ENCODE measurements around the gene BIN2. TPM values are rescaled to one million over a fixed set of nuclear protein-coding genes. Genes with fewer than 3 reads are reported as not detected.
A peak's percentile ranks its signal among the peaks of the same experiment; 100 is the strongest.
"Not testable (repeated sequence)": the region's sequence is repeated elsewhere in the genome, so short reads cannot be mapped to it uniquely, and the experiment has no call there.

BIN2 gene
- total and polyA plus RNA-seq, 2 of the 4 experiments (the other 2 are of a cell fraction), result not detected

DNA sequence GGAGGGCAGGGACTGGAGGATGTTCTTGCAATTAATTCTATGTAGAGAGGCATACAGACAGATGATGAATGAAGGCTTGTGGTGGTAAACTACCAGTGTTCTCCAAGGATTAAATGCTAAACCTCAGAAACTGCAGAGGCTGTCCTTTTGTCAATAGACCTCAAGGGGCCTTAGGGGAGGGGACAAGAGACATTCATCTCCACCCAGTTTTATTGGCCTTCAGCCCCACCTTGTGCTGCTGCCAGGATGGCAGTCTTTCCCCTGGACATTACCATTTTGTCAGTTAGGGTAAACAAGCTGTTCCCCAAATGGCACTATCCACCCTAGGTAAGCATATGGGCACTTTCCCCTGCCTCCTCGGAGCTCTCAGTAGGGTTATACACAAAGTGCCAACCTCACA, 48.9 kb downstream of the BIN2 start:
- TF ChIP-seq POLR2A (IDR thresholded peaks at IDR 0.05; ENCODE audit: low read depth, low read length), result no peak
- no peak for TF ChIP-seq NFE2L2 (IDR thresholded peaks at IDR 0.05; ENCODE audit: low read depth, low read length)
- TF ChIP-seq SMC3 (IDR thresholded peaks at IDR 0.05; ENCODE audit: low read depth, low read length), result no peak
- no peak for TF ChIP-seq MAZ (IDR thresholded peaks at IDR 0.05; ENCODE audit: borderline replicate concordance, low read depth, low read length)
- no peak overlapping the region for H2BK5ac ChIP-seq (ENCODE audit: low read depth, low read length, poor library complexity, severe bottlenecking)
- no peaks in the 10 kb centered on the region for H4K20me1 ChIP-seq (ENCODE audit: insufficient read depth, low read length)
- no peak overlapping the region for H4K91ac ChIP-seq (ENCODE audit: insufficient read depth, low read depth, low read length)
- H3K4me1 ChIP-seq (ENCODE audit: control insufficient read depth, insufficient read depth, low read length), result peaks cover 2% of the 10 kb centered on the region; the same call in 1 of the 2 replicates
- no peak overlapping the region for H2BK120ac ChIP-seq (ENCODE audit: low read depth, low read length)
- dilution Hi-C loops (cut with HindIII; ENCODE audit: low sequenced_read_pairs, unreplicated experiment) (no loop called here), in situ Hi-C loops (cut with MboI; ENCODE audit: low sequenced_read_pairs) (no loop called here), intact Hi-C loops (cut with micrococcal nuclease) (no loop called here)
- H3K4me2 ChIP-seq (ENCODE audit: low read depth, low read length), result no peak overlapping the region
- DNase-seq (no peak), ATAC-seq (ENCODE audit: low read depth) (no peak)
- no peak overlapping the region for H3K23ac ChIP-seq (ENCODE audit: low read depth, low read length)
- no peak overlapping the region for H3K27ac ChIP-seq (ENCODE audit: insufficient read depth, low read length)
- no peak overlapping the region for H4K5ac ChIP-seq (ENCODE audit: low read depth, low read length)
- H2BK15ac ChIP-seq (ENCODE audit: low read depth, low read length), result no peak overlapping the region; the same call in 2 of the 3 replicates
- no peak overlapping the region for H3K4me3 ChIP-seq (ENCODE audit: insufficient read depth, low read depth, low read length)
- ChIA-PET CTCF (no interaction called here), POLR2A (ENCODE audit: unreplicated experiment) (no interaction called here)
- H3K36me3 ChIP-seq (ENCODE audit: control insufficient read depth, insufficient read depth, low read length), result no peaks in the 10 kb centered on the region
- H3K9me3 ChIP-seq (ENCODE audit: control insufficient read depth, insufficient read depth, low read length), result no peaks in the 10 kb centered on the region
- H3K27me3 ChIP-seq (ENCODE audit: control insufficient read depth, insufficient read depth, low read length), result no peaks in the 10 kb centered on the region
- no peak overlapping the region for H2AK5ac ChIP-seq (ENCODE audit: low read depth, low read length)
- H3K9ac ChIP-seq (ENCODE audit: low read depth, low read length), result no peak overlapping the region
- H3K14ac ChIP-seq (replicated peaks; ENCODE audit: low read depth, low read length), result no peak overlapping the region; the same call in 1 of the 2 replicates
- peaks cover 0 to 15% of the 10 kb centered on the region in 2 experiments; a peak in 2 of 4 replicates for H3K79me1 ChIP-seq (ENCODE audit: low read depth in 1 of 2, low read length in 2 of 2)
- no peak overlapping the region for H2AK9ac ChIP-seq (replicated peaks; ENCODE audit: low read depth, low read length, poor library complexity)
- H3K18ac ChIP-seq (ENCODE audit: low read depth, low read length), result no peak overlapping the region
- WGBS, 2 experiments (ENCODE audit: extremely low coverage in 2 of 2, insufficient read length in 1 of 2), result no CpG with 5 or more reads among the region's 1 CpG
- no TSS peak for BruUV-seq (replicated peaks)
- no peak overlapping the region for H2AFZ ChIP-seq (replicated peaks; ENCODE audit: low read length, poor library complexity)
- no peak overlapping the region for H2BK20ac ChIP-seq (ENCODE audit: low read depth, low read length)
- no peaks in the 10 kb centered on the region; the same call in 1 of the 2 replicates for H3K9me1 ChIP-seq (ENCODE audit: insufficient read depth, low read length)
- H3K56ac ChIP-seq (ENCODE audit: extremely low read depth, insufficient read depth, low read length), result no peak overlapping the region
- no peak overlapping the region for H3K4ac ChIP-seq (ENCODE audit: low read depth, low read length)
- H4K8ac ChIP-seq (ENCODE audit: low read depth in 2 of 2, low read length in 2 of 2), result no peak overlapping the region

DNA sequence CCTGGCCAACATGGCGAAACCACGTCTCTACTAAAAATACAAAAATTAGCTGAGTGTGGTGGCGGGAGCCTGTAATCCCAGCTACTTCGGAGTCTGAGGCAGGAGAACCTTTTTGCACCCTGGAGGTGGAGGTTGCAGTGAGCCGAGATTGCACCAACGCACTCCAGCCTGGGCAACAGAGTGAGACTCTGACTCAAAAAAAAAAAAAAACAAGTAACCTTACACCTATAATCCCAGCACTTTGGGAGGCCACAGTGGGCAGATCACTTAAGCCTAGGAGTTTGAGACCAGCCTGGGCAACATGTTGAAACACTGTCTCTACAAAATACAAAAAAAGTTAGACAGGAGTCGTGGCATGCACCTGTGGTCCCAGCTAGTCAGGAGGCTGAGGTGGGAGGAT, 51.2 kb downstream of the BIN2 start:
- H3K9me1 ChIP-seq (ENCODE audit: insufficient read depth, low read length); H2AK9ac ChIP-seq (replicated peaks; ENCODE audit: low read depth, low read length, poor library complexity); H3K18ac ChIP-seq (ENCODE audit: low read depth, low read length); H3K4me3 ChIP-seq (ENCODE audit: insufficient read depth, low read depth, low read length); H3K4me2 ChIP-seq (ENCODE audit: low read depth, low read length); H2AFZ ChIP-seq (replicated peaks; ENCODE audit: low read length, poor library complexity); H3K9me3 ChIP-seq (ENCODE audit: control insufficient read depth, insufficient read depth, low read length); H3K23ac ChIP-seq (ENCODE audit: low read depth, low read length); DNase-seq; POLR2A ChIA-PET (ENCODE audit: unreplicated experiment); H3K36me3 ChIP-seq (ENCODE audit: control insufficient read depth, insufficient read depth, low read length); H2BK5ac ChIP-seq (ENCODE audit: low read depth, low read length, poor library complexity, severe bottlenecking); H4K91ac ChIP-seq (ENCODE audit: insufficient read depth, low read depth, low read length); H3K56ac ChIP-seq (ENCODE audit: extremely low read depth, insufficient read depth, low read length); BruUV-seq (replicated peaks); intact Hi-C loops (cut with micrococcal nuclease); H4K20me1 ChIP-seq (ENCODE audit: insufficient read depth, low read length); H3K14ac ChIP-seq (replicated peaks; ENCODE audit: low read depth, low read length); H3K4me1 ChIP-seq (ENCODE audit: control insufficient read depth, insufficient read depth, low read length); CTCF ChIA-PET; H2BK120ac ChIP-seq (ENCODE audit: low read depth, low read length); H3K9ac ChIP-seq (ENCODE audit: low read depth, low read length); H3K27me3 ChIP-seq (ENCODE audit: control insufficient read depth, insufficient read depth, low read length); ATAC-seq (ENCODE audit: low read depth); H4K5ac ChIP-seq (ENCODE audit: low read depth, low read length); dilution Hi-C loops (cut with HindIII; ENCODE audit: low sequenced_read_pairs, unreplicated experiment); H3K4ac ChIP-seq (ENCODE audit: low read depth, low read length); H2BK15ac ChIP-seq (ENCODE audit: low read depth, low read length); H4K8ac ChIP-seq (ENCODE audit: low read depth in 2 of 2, low read length in 2 of 2); H2BK20ac ChIP-seq (ENCODE audit: low read depth, low read length); H3K27ac ChIP-seq (ENCODE audit: insufficient read depth, low read length); in situ Hi-C loops (cut with MboI; ENCODE audit: low sequenced_read_pairs): not testable (repeated sequence)
- Histone ChIP-seq H2AK5ac (ENCODE audit: low read depth, low read length) (0 out of 2 replicates have a peak overlapping the region, but pooled peaks have one; percentile 0), H3K79me1 (ENCODE audit: low read depth in 1 of 2, low read length in 2 of 2) (peaks cover 10 to 29% of the 10 kb centered on the region in 2 experiments; a peak in 3 of 4 replicates)
- no CpG with 5 or more reads among the region's 7 CpGs for WGBS, 2 experiments (ENCODE audit: extremely low coverage in 2 of 2, insufficient read length in 1 of 2)

Measured in IMR-90 (cell line).